Measurements from ENCODE around the gene LRRC7.

Gene LRRC7

DNA sequence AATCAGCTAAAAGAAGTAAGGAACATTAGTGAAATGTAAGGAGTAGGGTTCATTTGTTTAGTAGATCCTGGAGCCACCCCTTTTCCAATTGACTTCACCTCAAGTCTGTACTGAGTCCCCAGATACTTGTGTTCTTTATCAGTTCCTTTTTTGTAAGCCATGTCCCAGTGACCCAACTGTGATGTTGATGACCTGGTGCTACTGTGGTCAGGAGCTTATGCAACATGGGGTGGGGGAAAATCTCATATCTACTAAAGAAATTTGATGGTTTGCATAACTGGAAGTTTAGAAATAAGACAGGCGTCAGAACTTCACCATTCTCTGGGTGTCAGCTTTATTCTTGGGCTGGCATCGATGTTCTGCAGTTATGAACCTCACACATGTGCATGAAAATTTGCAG lies 120.5 kb downstream of the LRRC7 start:
- Histone ChIP-seq H3K36me3 (ENCODE audit: insufficient read depth, low read length) (no peaks in the 10 kb centered on the region), H3F3A (ENCODE audit: insufficient read depth, low read length) (no peaks in the 10 kb centered on the region), H2AFZ (ENCODE audit: low read length) (no peak overlapping the region), H3K9me2 (ENCODE audit: low read depth, low read length) (no peaks in the 10 kb centered on the region), H3K4me1 (ENCODE audit: insufficient read depth, low read length, severe bottlenecking) (no peaks in the 10 kb centered on the region), H4K20me1 (ENCODE audit: insufficient read depth, low read length) (no peaks in the 10 kb centered on the region), H3K4me2 (ENCODE audit: low read length) (no peak overlapping the region), H3K9ac (ENCODE audit: low read length) (no peak overlapping the region), H3K9me3 (ENCODE audit: low read length) (no peaks in the 10 kb centered on the region), H3K79me2 (ENCODE audit: insufficient read depth, low read length) (no peaks in the 10 kb centered on the region), H3K4me3 (ENCODE audit: low read depth, low read length, poor library complexity, severe bottlenecking) (no peak overlapping the region), H3K27ac (ENCODE audit: low read depth, low read length, poor library complexity, severe bottlenecking) (no peak overlapping the region), H3K27me3 (ENCODE audit: insufficient read depth, low read length) (no peaks in the 10 kb centered on the region)
- TF ChIP-seq, protein P1, sequence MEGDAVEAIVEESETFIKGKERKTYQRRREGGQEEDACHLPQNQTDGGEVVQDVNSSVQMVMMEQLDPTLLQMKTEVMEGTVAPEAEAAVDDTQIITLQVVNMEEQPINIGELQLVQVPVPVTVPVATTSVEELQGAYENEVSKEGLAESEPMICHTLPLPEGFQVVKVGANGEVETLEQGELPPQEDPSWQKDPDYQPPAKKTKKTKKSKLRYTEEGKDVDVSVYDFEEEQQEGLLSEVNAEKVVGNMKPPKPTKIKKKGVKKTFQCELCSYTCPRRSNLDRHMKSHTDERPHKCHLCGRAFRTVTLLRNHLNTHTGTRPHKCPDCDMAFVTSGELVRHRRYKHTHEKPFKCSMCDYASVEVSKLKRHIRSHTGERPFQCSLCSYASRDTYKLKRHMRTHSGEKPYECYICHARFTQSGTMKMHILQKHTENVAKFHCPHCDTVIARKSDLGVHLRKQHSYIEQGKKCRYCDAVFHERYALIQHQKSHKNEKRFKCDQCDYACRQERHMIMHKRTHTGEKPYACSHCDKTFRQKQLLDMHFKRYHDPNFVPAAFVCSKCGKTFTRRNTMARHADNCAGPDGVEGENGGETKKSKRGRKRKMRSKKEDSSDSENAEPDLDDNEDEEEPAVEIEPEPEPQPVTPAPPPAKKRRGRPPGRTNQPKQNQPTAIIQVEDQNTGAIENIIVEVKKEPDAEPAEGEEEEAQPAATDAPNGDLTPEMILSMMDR (IDR thresholded peaks at IDR 0.05; ENCODE audit: low read length): no peak
- no peak for TF ChIP-seq EZH2 (IDR thresholded peaks at IDR 0.05; ENCODE audit: borderline replicate concordance, low read length)

- TF ChIP-seq EZH2 (IDR thresholded peaks at IDR 0.05; ENCODE audit: borderline replicate concordance, low read length): no peak
- TF ChIP-seq, protein P1 (IDR thresholded peaks at IDR 0.05; ENCODE audit: low read length): no peak
- H3K4me2 ChIP-seq (ENCODE audit: low read length): no peak overlapping the region
- H3K36me3 ChIP-seq (ENCODE audit: insufficient read depth, low read length): no peaks in the 10 kb centered on the region
- no peaks in the 10 kb centered on the region for H3F3A ChIP-seq (ENCODE audit: insufficient read depth, low read length)
- H3K79me2 ChIP-seq (ENCODE audit: insufficient read depth, low read length): no peaks in the 10 kb centered on the region
- no peak overlapping the region for H3K4me3 ChIP-seq (ENCODE audit: low read depth, low read length, poor library complexity, severe bottlenecking)
- H3K27me3 ChIP-seq (ENCODE audit: insufficient read depth, low read length): no peaks in the 10 kb centered on the region
- H3K27ac ChIP-seq (ENCODE audit: low read depth, low read length, poor library complexity, severe bottlenecking): no peak overlapping the region
- no peaks in the 10 kb centered on the region for H4K20me1 ChIP-seq (ENCODE audit: insufficient read depth, low read length)
- no peak overlapping the region for H3K9ac ChIP-seq (ENCODE audit: low read length)
- no peak overlapping the region for H2AFZ ChIP-seq (ENCODE audit: low read length)
- H3K4me1 ChIP-seq (ENCODE audit: insufficient read depth, low read length, severe bottlenecking): no peaks in the 10 kb centered on the region
- H3K9me2 ChIP-seq (ENCODE audit: low read depth, low read length): no peaks in the 10 kb centered on the region
- H3K9me3 ChIP-seq (ENCODE audit: low read length): no peaks in the 10 kb centered on the region
These were observed 123.5 kb downstream of the LRRC7 start for GRCh38 chr1:69691179-69691578.

DNA sequence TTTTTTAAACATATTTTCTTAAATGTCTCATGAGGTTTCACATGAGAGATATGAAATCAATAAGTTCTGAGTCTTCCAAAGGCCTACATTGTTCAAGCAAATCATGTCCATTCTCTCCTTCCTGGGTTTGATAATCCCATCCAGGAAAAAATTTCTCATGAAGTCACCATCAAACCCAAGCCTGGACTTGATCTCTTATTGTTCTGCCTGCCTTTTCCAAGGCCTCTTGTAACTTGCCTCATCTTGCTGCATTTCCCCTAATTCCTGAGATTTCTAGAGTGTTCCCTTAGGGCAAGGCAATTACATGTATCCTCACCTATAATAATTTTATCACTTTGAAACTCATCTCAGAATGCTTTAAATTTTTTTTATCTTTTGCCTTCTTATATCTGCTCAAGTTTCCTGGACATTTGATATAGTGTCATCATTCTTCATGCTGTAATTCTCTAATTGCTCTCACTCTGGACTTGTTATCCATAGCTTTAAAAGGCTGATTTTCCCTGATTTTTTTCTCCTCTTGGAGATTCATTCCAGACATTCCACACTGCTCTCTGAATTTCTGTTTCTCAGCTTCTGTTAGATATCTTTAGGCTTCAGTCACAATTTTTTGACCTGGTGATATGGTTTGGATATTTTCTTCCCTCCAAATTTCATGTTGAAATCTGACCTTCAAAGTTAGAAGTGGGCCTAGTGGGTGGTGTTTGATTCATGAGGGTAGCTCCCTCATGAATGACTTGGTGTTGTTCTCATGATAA lies 126.4 kb downstream of the LRRC7 start:
- no peak overlapping the region for H2AFZ ChIP-seq (ENCODE audit: low read length)
- H3K4me3 ChIP-seq (ENCODE audit: low read depth, low read length, poor library complexity, severe bottlenecking): no peak overlapping the region
- H3K36me3 ChIP-seq (ENCODE audit: insufficient read depth, low read length): no peaks in the 10 kb centered on the region
- H3K9me2 ChIP-seq (ENCODE audit: low read depth, low read length): no peaks in the 10 kb centered on the region
- no peaks in the 10 kb centered on the region for H3K4me1 ChIP-seq (ENCODE audit: insufficient read depth, low read length, severe bottlenecking)
- H3F3A ChIP-seq (ENCODE audit: insufficient read depth, low read length): no peaks in the 10 kb centered on the region
- no peak overlapping the region for H3K9ac ChIP-seq (ENCODE audit: low read length)
- TF ChIP-seq EZH2 (IDR thresholded peaks at IDR 0.05; ENCODE audit: borderline replicate concordance, low read length): no peak
- TF ChIP-seq, protein P1 (IDR thresholded peaks at IDR 0.05; ENCODE audit: low read length): no peak
- no peaks in the 10 kb centered on the region for H3K79me2 ChIP-seq (ENCODE audit: insufficient read depth, low read length)
- H3K27me3 ChIP-seq (ENCODE audit: insufficient read depth, low read length): no peaks in the 10 kb centered on the region
- no peak overlapping the region for H3K27ac ChIP-seq (ENCODE audit: low read depth, low read length, poor library complexity, severe bottlenecking)
- no peaks in the 10 kb centered on the region for H4K20me1 ChIP-seq (ENCODE audit: insufficient read depth, low read length)
- H3K9me3 ChIP-seq (ENCODE audit: low read length): no peaks in the 10 kb centered on the region
- H3K4me2 ChIP-seq (ENCODE audit: low read length): no peak overlapping the region
